ENCODE results near the gene ARHGAP15. TPM values are rescaled to one million over a fixed set of nuclear protein-coding genes. Genes with fewer than 3 reads are reported as not detected.

The ARHGAP15 gene
- total RNA-seq, 2 donors from 2014 or later, result 0.41 to 4.3 TPM

- Histone ChIP-seq H3K36me3 (no peaks in the 10 kb centered on the region), H3K4me1 (replicated peaks) (no peaks in the 10 kb centered on the region), H3K4me3 (no peak overlapping the region), H3K9me3 (no peaks in the 10 kb centered on the region), H3K27ac (no peak overlapping the region), H3K27me3 (replicated peaks; ENCODE audit: insufficient read depth) (no peaks in the 10 kb centered on the region)
- WGBS, result 86% methylated on average over 3 of the region's 3 CpGs
- TF ChIP-seq CTCF (IDR thresholded peaks at IDR 0.05) (no peak), POLR2AphosphoS5 (IDR thresholded peaks at IDR 0.05) (no peak), POLR2A (IDR thresholded peaks at IDR 0.05) (no peak)
- intact Hi-C loops (cut with DNase I), result no loop called here
- DNase-seq (ENCODE audit: low spot score), result no peak
Measured at GRCh38 chr2:143473216-143473615, 344.0 kb downstream of the ARHGAP15 start.

DNA sequence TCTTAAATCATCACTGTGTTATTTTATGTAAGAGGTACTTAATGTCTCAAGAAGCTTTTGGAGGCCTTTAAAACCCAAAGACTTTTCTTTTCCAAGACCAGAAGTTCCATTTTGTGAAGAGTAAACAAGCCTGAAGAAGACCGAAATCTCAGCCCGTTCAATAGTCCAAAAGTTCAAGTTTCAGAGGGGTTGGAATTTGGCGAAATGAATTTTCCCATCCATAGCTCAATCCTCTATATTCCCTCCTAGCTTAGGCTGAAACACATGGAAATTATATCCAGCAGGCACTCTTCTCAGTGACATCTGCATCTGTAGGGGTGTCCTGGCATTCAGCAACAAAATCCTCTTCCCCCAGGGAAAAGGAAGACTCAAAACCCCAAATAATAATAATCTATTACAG, 344.6 kb downstream of the ARHGAP15 start:
- intact Hi-C loops (cut with DNase I), result no loop called here
- Histone ChIP-seq H3K9me3 (no peaks in the 10 kb centered on the region), H3K36me3 (no peaks in the 10 kb centered on the region), H3K27ac (no peak overlapping the region), H3K4me3 (no peak overlapping the region), H3K4me1 (replicated peaks) (no peaks in the 10 kb centered on the region), H3K27me3 (replicated peaks; ENCODE audit: insufficient read depth) (no peaks in the 10 kb centered on the region)
- 88% methylated on average over 3 of the region's 3 CpGs for WGBS
- DNase-seq (ENCODE audit: low spot score), result no peak
- TF ChIP-seq POLR2A (IDR thresholded peaks at IDR 0.05) (no peak), CTCF (IDR thresholded peaks at IDR 0.05) (no peak), POLR2AphosphoS5 (IDR thresholded peaks at IDR 0.05) (no peak)

DNA sequence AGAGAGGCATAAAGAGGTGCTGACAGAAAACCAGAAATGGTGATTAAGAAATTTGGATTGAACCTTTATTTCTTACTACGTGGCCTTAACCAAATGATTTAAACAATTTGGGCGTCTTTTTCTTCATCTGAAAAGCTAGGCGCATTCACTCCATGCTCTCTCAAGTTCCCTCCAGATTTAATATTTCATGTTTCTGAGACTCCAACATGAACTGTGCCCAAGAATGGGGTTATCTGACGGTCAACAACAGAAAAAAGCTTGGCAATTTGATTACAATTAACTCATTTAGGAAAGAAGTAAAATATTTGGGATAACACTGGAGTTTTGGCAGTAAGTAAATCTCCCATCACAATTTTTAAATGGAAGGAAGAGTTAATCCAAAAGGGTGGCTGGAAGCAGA, 345.4 kb downstream of the ARHGAP15 start:
- DNase-seq (ENCODE audit: low spot score), result no peak
- Histone ChIP-seq H3K4me1 (replicated peaks) (no peaks in the 10 kb centered on the region), H3K36me3 (no peaks in the 10 kb centered on the region), H3K27ac (no peak overlapping the region), H3K27me3 (replicated peaks; ENCODE audit: insufficient read depth) (no peaks in the 10 kb centered on the region), H3K4me3 (no peak overlapping the region), H3K9me3 (no peaks in the 10 kb centered on the region)
- 89% methylated on average over 4 of the region's 4 CpGs for WGBS
- no peak for TF ChIP-seq POLR2AphosphoS5 (IDR thresholded peaks at IDR 0.05)
- TF ChIP-seq POLR2A (IDR thresholded peaks at IDR 0.05), result no peak
- TF ChIP-seq CTCF (IDR thresholded peaks at IDR 0.05), result no peak
- intact Hi-C loops (cut with DNase I), result no loop called here

- no peak for TF ChIP-seq POLR2A (IDR thresholded peaks at IDR 0.05)
- TF ChIP-seq POLR2AphosphoS5 (IDR thresholded peaks at IDR 0.05), result no peak
- no peak for TF ChIP-seq CTCF (IDR thresholded peaks at IDR 0.05)
- no peaks in the 10 kb centered on the region for H3K36me3 ChIP-seq
- H3K27me3 ChIP-seq (replicated peaks; ENCODE audit: insufficient read depth), result no peaks in the 10 kb centered on the region
- WGBS, result 73% methylated on average over 7 of the region's 7 CpGs
- no peak overlapping the region for H3K27ac ChIP-seq
- DNase-seq (ENCODE audit: low spot score), result no peak
- no peaks in the 10 kb centered on the region for H3K4me1 ChIP-seq (replicated peaks)
- no peaks in the 10 kb centered on the region for H3K9me3 ChIP-seq
- intact Hi-C loops (cut with DNase I), result no loop called here
- no peak overlapping the region for H3K4me3 ChIP-seq
Measured at GRCh38 chr2:143475041-143475776, 346.0 kb downstream of the ARHGAP15 start.
